HG03066 (cell line): ENCODE results near the gene STN1.

Experiments used
- ATAC-seq: cut with Tn5 transposase; IDR thresholded peaks from one replicate; pipeline ENCODE4 v1.9.1; 2021; ENCODE audit warnings: low read depth; ENCODE audit not compliant: unreplicated experiment

The STN1 gene

GRCh38 chr10:103918053-103918846, at the start of gene STN1:
Gene STN1 (minus strand): TSS chr10:103918184. CDS start chr10:103917594, 590 bp downstream.
- peak; percentile 91 for ATAC-seq

GRCh38 chr10:103967448-103968071, 49.6 kb upstream of the STN1 start:
- peak; percentile 42 for ATAC-seq

- peak; percentile 72 for ATAC-seq
These were observed 48.9 kb upstream of the STN1 start, which contains the start of gene SLK for GRCh38 chr10:103966671-103967447. Gene SLK (plus strand): TSS chr10:103967140. CDS start chr10:103967746, 606 bp downstream.

- ATAC-seq = no peak
These were observed 42.1 kb upstream of the STN1 start for GRCh38 chr10:103960103-103960502.

GRCh38 chr10:103958996-103959395, 41.0 kb upstream of the STN1 start:
- no peak for ATAC-seq

GRCh38 chr10:103954543-103954942, 36.6 kb upstream of the STN1 start:
- ATAC-seq = no peak

- ATAC-seq = no peak
These were observed 34.0 kb upstream of the STN1 start for GRCh38 chr10:103951942-103952341.

GRCh38 chr10:103951183-103951582, 33.2 kb upstream of the STN1 start:
- ATAC-seq = no peak

- no peak for ATAC-seq
These were observed 31.7 kb upstream of the STN1 start for GRCh38 chr10:103949728-103950127.

- ATAC-seq = no peak
These were observed 30.0 kb upstream of the STN1 start for GRCh38 chr10:103947799-103948516.

- no peak for ATAC-seq
These were observed 24.9 kb upstream of the STN1 start for GRCh38 chr10:103942866-103943265.

- no peak for ATAC-seq
These were observed 23.8 kb upstream of the STN1 start for GRCh38 chr10:103941801-103942200.

GRCh38 chr10:103939522-103939921, 21.5 kb upstream of the STN1 start:
- ATAC-seq = no peak

GRCh38 chr10:103936022-103936421, 18.0 kb upstream of the STN1 start:
- no peak for ATAC-seq

- no peak for ATAC-seq
These were observed 16.3 kb upstream of the STN1 start for GRCh38 chr10:103934308-103934707.

GRCh38 chr10:103933557-103934121, 15.7 kb upstream of the STN1 start:
- ATAC-seq = no peak

- ATAC-seq = no peak
These were observed 15.0 kb upstream of the STN1 start for GRCh38 chr10:103932971-103933370.

GRCh38 chr10:103932271-103932670, 14.3 kb upstream of the STN1 start:
- no peak for ATAC-seq

- no peak for ATAC-seq
These were observed 13.6 kb upstream of the STN1 start for GRCh38 chr10:103931603-103932002.

GRCh38 chr10:103930881-103931280, 12.9 kb upstream of the STN1 start:
- no peak for ATAC-seq
